Right cardiac atrium (tissue), 5 donors: Measurements from ENCODE around the gene EGFR. TPM values are rescaled to one million over a fixed set of nuclear protein-coding genes. Genes with fewer than 3 reads are reported as not detected.

ENCODE experiments used
- ATAC-seq, 2 donors: fragments of 200-7000 bp; cut with Tn5 transposase; one replicate each; pipeline versions ENCODE4 v1.8.0 to v1.9.1; 2020; ENCODE audit warnings: moderate library complexity in 2 of 2, mild to moderate bottlenecking in 1 of 2
- DNase-seq, 3 donors: peaks; one replicate each; pipeline ENCODE4 v3.0.0-alpha.2; 2020
- H3K27ac ChIP-seq: one replicate; pipeline ENCODE4 v1.5.1; 2013; ENCODE audit warnings: mild to moderate bottlenecking, low read length, control low read depth, moderate library complexity
- H3K27me3 ChIP-seq: one replicate; pipeline ENCODE4 v1.6.1; 2013; ENCODE audit not compliant: control insufficient read depth, insufficient read depth
- H3K4me1 ChIP-seq: one replicate; pipeline ENCODE4 v1.6.1; 2013; ENCODE audit warnings: low read length; ENCODE audit not compliant: control insufficient read depth, insufficient read depth
- H3K4me3 ChIP-seq: one replicate; pipeline ENCODE4 v1.5.1; 2013; ENCODE audit warnings: low read length, control low read depth
- H3K9me3 ChIP-seq: one replicate; pipeline ENCODE4 v1.6.1; 2013; ENCODE audit warnings: low read length; ENCODE audit not compliant: control insufficient read depth
- WGBS: extraction: QIAGEN DNeasy Blood & Tissue Kit; methylation state at CpG from one replicate; pipeline ENCODE4 v1.1.7; 2013; 5-methylcytosine and 5-hydroxymethylcytosine counted together
- intact Hi-C, 4 donors: fragments of 100-400 bp; cut with DNase I; formaldehyde crosslinking; loops; one replicate each; pipeline versions ENCODE4 v1.11.0 to v1.14.0; 2022 to 2023
- polyA plus RNA-seq: library from polyadenylated mRNA; stranded (reverse); fragments of 200-250 nt; gene quantifications from one replicate; pipeline ENCODE4 v1.2.3, GENCODE V29; 2013
- total RNA-seq, 4 donors: library from RNA; stranded (reverse); fragmentation: NEBNext Ultra II Directional; extraction: Animal tissue kit (Norgen Biotek cat#: 25700); gene quantifications; one replicate each; pipeline ENCODE4 v1.2.1, GENCODE V29; 2021
- donor health status: healthy with polysubstance abuse.
- donor health status: DM: no; HTN: yes; CAD: no.
- donor health status: DM: no; HTN: no; CAD: no.
- donor health status: DM: no; HTN: yes; CAD: no; lungs with severe emphysema.
- donor health status: DM: yes; HTN: yes; CAD: no.

Gene EGFR
- total and polyA plus RNA-seq, 5 donors, result 4.2 to 21.8 (median 14.8) TPM

DNA sequence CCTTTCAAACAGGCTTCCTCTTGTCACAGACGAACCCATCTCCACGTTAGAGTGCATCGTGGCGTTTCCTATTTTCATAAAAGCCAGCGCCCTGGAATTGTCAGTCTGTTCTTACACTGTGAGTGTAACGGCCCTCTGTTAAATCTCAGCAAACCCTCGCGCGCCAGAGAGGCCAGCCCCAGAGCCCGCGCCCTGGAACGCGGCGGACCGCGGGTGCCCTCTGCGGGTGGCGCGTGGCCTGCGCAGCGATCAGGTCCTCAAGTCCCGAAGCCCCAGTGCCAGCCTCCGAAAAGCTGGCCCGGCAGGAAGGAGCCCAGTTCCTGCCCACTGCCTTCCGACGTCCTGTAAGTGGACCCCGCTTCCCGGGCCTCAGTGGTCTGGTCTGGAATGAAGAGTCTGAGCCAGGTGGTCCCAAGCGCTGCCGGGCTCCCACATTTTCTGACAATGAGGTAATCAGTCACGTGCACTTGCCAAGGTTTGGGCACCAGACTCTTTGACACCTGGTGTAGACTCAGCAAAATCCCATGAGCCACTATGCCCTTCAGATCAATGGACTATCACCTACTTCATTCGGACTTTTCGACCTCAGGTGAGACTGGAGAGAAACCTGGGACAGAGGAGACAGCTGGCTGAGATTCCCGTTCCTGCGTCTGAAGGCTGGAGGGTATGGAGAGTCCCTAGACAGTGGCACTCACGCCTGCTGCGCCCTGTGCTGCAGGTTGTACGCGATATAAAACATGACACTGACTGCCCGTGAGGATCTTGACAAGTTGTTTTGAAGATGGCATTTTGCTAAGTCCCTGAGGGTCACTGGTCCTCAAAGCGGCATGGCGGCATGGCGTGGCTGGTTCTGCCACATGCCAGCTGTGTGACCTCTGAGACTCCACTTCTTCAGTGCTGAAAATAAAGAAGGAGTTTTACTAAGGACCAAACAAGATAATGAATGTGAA, 237.0 kb downstream of the EGFR start:
- no peak overlapping the region for H3K27ac ChIP-seq
- H3K27me3 ChIP-seq, result no peaks in the 10 kb centered on the region
- WGBS, result 21% methylated on average over 43 of the region's 43 CpGs
- intact Hi-C loops, result loop anchor here (2.0 to 10.0 kb wide), 7 partner anchors 111 to 483 kb away; partner anchors contain the start of gene EGFR (in 1 of the 4)
- ATAC-seq, result peak; percentile 95 to 96
- peak; percentile 86 to 94 (median 93) for DNase-seq
- no peaks in the 10 kb centered on the region for H3K9me3 ChIP-seq
- H3K4me1 ChIP-seq, result no peaks in the 10 kb centered on the region
- peak overlapping the region; percentile 44 for H3K4me3 ChIP-seq

DNA sequence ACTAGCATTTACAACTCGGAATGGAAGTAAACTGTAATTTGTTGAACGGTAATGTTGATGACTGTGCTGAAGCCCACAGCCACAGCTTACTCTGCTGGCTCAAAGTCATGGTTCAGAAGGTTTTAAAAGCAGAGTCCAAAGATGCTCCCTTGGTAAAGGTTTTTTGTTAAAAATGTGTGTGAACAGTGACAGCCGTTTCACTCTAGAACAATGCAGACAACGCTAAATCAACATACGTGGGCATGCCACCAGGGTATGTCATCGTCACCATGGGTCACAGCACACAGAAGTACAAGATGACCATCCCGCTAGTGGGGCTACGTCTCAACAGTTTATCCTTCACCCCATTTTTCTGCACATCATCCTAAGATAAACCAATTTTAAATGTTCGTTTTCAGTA, 239.8 kb downstream of the EGFR start:
- intact Hi-C loops, result loop anchor here (5.0 to 10.0 kb wide), 5 partner anchors 114 to 486 kb away; partner anchors contain the start of gene EGFR (in 1 of the 4)
- Histone ChIP-seq H3K4me1 (no peaks in the 10 kb centered on the region), H3K27ac (no peak overlapping the region), H3K27me3 (no peaks in the 10 kb centered on the region), H3K9me3 (no peaks in the 10 kb centered on the region), H3K4me3 (no peak overlapping the region)
- DNase-seq (no peak), ATAC-seq (no peak)
- WGBS, result 86% methylated on average over 9 of the region's 9 CpGs

DNA sequence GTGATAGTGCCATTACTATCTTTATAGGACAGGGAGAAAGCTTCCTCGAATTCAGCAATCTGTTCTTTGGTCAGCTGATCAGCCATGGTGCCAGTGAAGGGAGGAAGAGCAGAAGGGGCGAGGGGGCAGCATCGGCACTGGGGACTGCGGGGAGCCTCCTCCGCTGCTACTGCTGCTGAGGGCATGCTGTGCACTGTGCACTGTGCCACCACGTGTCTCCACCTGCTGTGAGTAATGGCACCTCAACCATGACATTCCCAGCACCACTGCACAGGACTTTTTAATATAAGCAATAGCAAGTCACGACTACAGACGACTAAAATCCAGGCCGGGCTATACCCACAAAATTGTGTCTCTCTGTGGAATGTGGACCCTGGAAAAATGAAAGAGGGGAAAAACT, 241.4 kb downstream of the EGFR start:
- Histone ChIP-seq H3K9me3 (no peaks in the 10 kb centered on the region), H3K27me3 (no peaks in the 10 kb centered on the region), H3K4me1 (no peaks in the 10 kb centered on the region), H3K4me3 (no peak overlapping the region), H3K27ac (no peak overlapping the region)
- no peak for DNase-seq
- 80% methylated on average over 9 of the region's 9 CpGs for WGBS
- no peak for ATAC-seq
- intact Hi-C loops, result no loop called here

DNA sequence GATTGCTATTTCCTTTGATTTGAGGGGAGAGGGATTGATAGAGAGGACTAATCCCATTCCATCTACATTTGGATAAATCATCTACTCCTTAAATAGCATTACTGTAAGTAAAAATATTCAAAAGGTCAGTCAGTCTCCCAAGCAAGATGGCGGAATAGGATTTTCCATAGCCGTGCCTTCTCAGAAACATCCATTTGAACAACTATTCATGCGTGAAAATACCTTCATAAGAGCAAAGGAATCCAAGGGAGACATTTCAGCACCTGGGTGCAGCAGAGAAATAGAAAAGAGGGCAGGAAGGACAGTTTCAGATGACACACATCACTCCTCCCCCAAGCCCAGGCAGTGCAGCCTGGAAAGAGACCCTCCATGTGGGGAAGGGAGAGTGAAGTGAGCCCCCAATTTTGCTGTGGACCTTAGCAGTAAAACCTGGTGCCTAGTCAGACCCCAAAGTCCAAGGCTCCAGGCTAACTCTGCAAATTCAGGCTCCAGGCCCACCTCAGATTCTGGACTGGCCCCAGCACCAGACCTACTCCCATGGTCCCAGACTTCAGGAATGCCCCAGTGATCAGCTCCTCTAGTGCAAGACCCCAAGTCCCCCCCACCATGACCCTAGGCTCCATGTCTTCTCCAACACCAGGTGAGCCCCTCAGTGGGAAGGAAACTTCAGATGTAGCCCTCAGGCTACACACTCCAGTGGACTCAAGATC, 242.0 kb downstream of the EGFR start:
- 96% methylated on average over 3 of the region's 3 CpGs for WGBS
- no peaks in the 10 kb centered on the region for H3K4me1 ChIP-seq
- H3K27ac ChIP-seq, result no peak overlapping the region
- ATAC-seq (no peak), DNase-seq (no peak)
- intact Hi-C loops, result no loop called here
- no peaks in the 10 kb centered on the region for H3K9me3 ChIP-seq
- H3K27me3 ChIP-seq, result no peaks in the 10 kb centered on the region
- no peak overlapping the region for H3K4me3 ChIP-seq
